Peyer's patch (tissue), 4 donors: Measurements from ENCODE around the gene TARS1. TPM values are rescaled to one million over a fixed set of nuclear protein-coding genes. Genes with fewer than 3 reads are reported as not detected.

Experiments used
- DNase-seq, 3 donors: peaks; one replicate each; pipeline ENCODE4 v3.0.0-alpha.2; 2017 to 2019
- H3K27ac ChIP-seq, 4 donors: fragments of 200-600 bp; sonication (generic); one replicate each; pipeline ENCODE4 v1.5.1; 2016 to 2019
- H3K27me3 ChIP-seq, 2 donors: fragments of 200-600 bp; sonication (generic); one replicate each; pipeline ENCODE4 v1.5.1; 2019
- H3K36me3 ChIP-seq, 3 donors: fragments of 200-600 bp; sonication (generic); one replicate each; pipeline ENCODE4 v1.5.1; 2016 to 2019
- H3K4me1 ChIP-seq, 4 donors: fragments of 200-600 bp; sonication (generic); one replicate each; pipeline ENCODE4 v1.5.1; 2016 to 2019
- H3K4me3 ChIP-seq, 4 donors: fragments of 200-600 bp; sonication (generic); 1 replicate in 3 of 4; 2 replicates in 1 of 4; pipeline ENCODE4 v1.5.1; 2016 to 2019; ENCODE audit warnings: mild to moderate bottlenecking in 1 of 4
- H3K9me3 ChIP-seq, 4 donors: fragments of 200-600 bp; sonication (generic); one replicate each; pipeline ENCODE4 v1.5.1; 2016 to 2019; ENCODE audit warnings: mild to moderate bottlenecking in 1 of 4
- CTCF ChIP-seq, 6 experiments: fragments of 450-650 bp in 4 of 6; fragments of 200-600 bp in 2 of 6; sonication (generic) in 1 of 6; IDR thresholded peaks; one replicate each; pipeline ENCODE4 v1.5.1; 2017 to 2019; ENCODE audit warnings: antibody characterized with exemption in 6 of 6, mild to moderate bottlenecking in 3 of 6, moderate library complexity in 1 of 6
- POLR2A ChIP-seq, 2 donors: fragments of 450-650 bp; IDR thresholded peaks; one replicate each; pipeline ENCODE4 v1.5.1; 2017; ENCODE audit warnings: antibody characterized with exemption in 2 of 2, mild to moderate bottlenecking in 2 of 2, moderate library complexity in 2 of 2
- total RNA-seq, 4 donors: library from RNA; depleted of rRNA; stranded (reverse); fragments of >200 nt; gene quantifications; one replicate each; pipeline ENCODE4 v1.1.0, GENCODE V29; 2016

Gene TARS1
- total RNA-seq, 4 donors from 2014 or later: 29.7 to 123 (median 66.6) TPM

- Histone ChIP-seq H3K27ac (no peak overlapping the region), H3K36me3 (peaks cover 0 to 14% (median 0%) of the 10 kb centered on the region in 3 donors), H3K4me1 (no peaks in the 10 kb centered on the region), H3K9me3 (no peaks in the 10 kb centered on the region), H3K4me3 (no peak overlapping the region), H3K27me3 (no peaks in the 10 kb centered on the region)
- TF ChIP-seq POLR2A (IDR thresholded peaks at IDR 0.05) (no peak), CTCF (IDR thresholded peaks at IDR 0.05) (no peak)
- no peak for DNase-seq
Observed at GRCh38 chr5:33480876-33481275, 40.1 kb downstream of the TARS1 start.

GRCh38 chr5:33482335-33482734, 41.6 kb downstream of the TARS1 start:
- no peak overlapping the region for H3K27ac ChIP-seq
- H3K36me3 ChIP-seq: peaks cover 0 to 9% (median 0%) of the 10 kb centered on the region in 3 donors
- H3K4me3 ChIP-seq: no peak overlapping the region
- no peaks in the 10 kb centered on the region for H3K4me1 ChIP-seq
- DNase-seq: no peak
- no peaks in the 10 kb centered on the region for H3K27me3 ChIP-seq
- no peak for TF ChIP-seq CTCF (IDR thresholded peaks at IDR 0.05)
- TF ChIP-seq POLR2A (IDR thresholded peaks at IDR 0.05): no peak
- no peaks in the 10 kb centered on the region for H3K9me3 ChIP-seq

GRCh38 chr5:33487236-33487635, 46.5 kb downstream of the TARS1 start:
- no peak for DNase-seq
- H3K27me3 ChIP-seq: no peaks in the 10 kb centered on the region
- TF ChIP-seq CTCF (IDR thresholded peaks at IDR 0.05): no peak

GRCh38 chr5:33488558-33489355, 48.0 kb downstream of the TARS1 start:
- TF ChIP-seq POLR2A (IDR thresholded peaks at IDR 0.05) (no peak), CTCF (IDR thresholded peaks at IDR 0.05) (no peak)
- H3K36me3 ChIP-seq: no peaks in the 10 kb centered on the region

More at GRCh38 chr5:33487236-33487635, 46.5 kb downstream of the TARS1 start:
- no peaks in the 10 kb centered on the region for H3K36me3 ChIP-seq
- no peaks in the 10 kb centered on the region for H3K9me3 ChIP-seq
- no peak overlapping the region for H3K4me3 ChIP-seq
- no peak overlapping the region for H3K27ac ChIP-seq
- no peaks in the 10 kb centered on the region for H3K4me1 ChIP-seq

GRCh38 chr5:33489481-33490067, 48.8 kb downstream of the TARS1 start:
- no peaks in the 10 kb centered on the region for H3K4me1 ChIP-seq
- no peak for TF ChIP-seq CTCF (IDR thresholded peaks at IDR 0.05)
- no peak for TF ChIP-seq POLR2A (IDR thresholded peaks at IDR 0.05)
- no peaks in the 10 kb centered on the region for H3K36me3 ChIP-seq
- no peak for DNase-seq
- H3K9me3 ChIP-seq: no peaks in the 10 kb centered on the region
- H3K27ac ChIP-seq: no peak overlapping the region
- no peaks in the 10 kb centered on the region for H3K27me3 ChIP-seq
- no peak overlapping the region for H3K4me3 ChIP-seq

More at GRCh38 chr5:33488558-33489355, 48.0 kb downstream of the TARS1 start:
- no peaks in the 10 kb centered on the region for H3K9me3 ChIP-seq
- no peaks in the 10 kb centered on the region for H3K27me3 ChIP-seq
- DNase-seq: no peak
- no peak overlapping the region for H3K27ac ChIP-seq
- no peak overlapping the region for H3K4me3 ChIP-seq
- H3K4me1 ChIP-seq: no peaks in the 10 kb centered on the region
